Neural cell (in vitro differentiated cells): ENCODE measurements around the gene OTUD3.

ENCODE experiments used
- CTCF ChIP-seq: fragments of 450-650 bp; IDR thresholded peaks from 2 replicates; pipeline ENCODE4 v1.5.1; 2014; ENCODE audit warnings: antibody characterized with exemption, mild to moderate bottlenecking, moderate library complexity; ENCODE audit not compliant: poor library complexity, severe bottlenecking
- EP300 ChIP-seq: fragments of 450-650 bp; conservative IDR thresholded peaks from 2 replicates; pipeline ENCODE4 v1.6.1; 2014; ENCODE audit warnings: antibody characterized with exemption, mild to moderate bottlenecking, moderate library complexity; ENCODE audit not compliant: poor library complexity, severe bottlenecking
- EZH2 ChIP-seq: fragments of 200-600, 300-800 bp; shearing (Covaris generic), sonication (generic); IDR thresholded peaks from 2 replicates; pipeline ENCODE4 v1.6.1; 2014; ENCODE audit warnings: antibody characterized with exemption, low read length, borderline replicate concordance, mild to moderate bottlenecking; ENCODE audit not compliant: insufficient read depth, poor library complexity, severe bottlenecking
- MXI1 ChIP-seq: fragments of 450-650 bp; conservative IDR thresholded peaks from 2 replicates; pipeline ENCODE4 v1.6.1; 2014; ENCODE audit warnings: antibody characterized with exemption, mild to moderate bottlenecking; ENCODE audit not compliant: poor library complexity, severe bottlenecking
- POLR2AphosphoS5 ChIP-seq: IDR thresholded peaks from 2 replicates; pipeline ENCODE4 v1.6.1; 2012
- RAD21 ChIP-seq: fragments of 450-650 bp; conservative IDR thresholded peaks from 2 replicates; pipeline ENCODE4 v1.6.1; 2014; ENCODE audit warnings: antibody characterized with exemption, mild to moderate bottlenecking, moderate library complexity
- REST ChIP-seq: IDR thresholded peaks from 2 replicates; pipeline ENCODE4 v1.6.1; 2012; ENCODE audit warnings: borderline replicate concordance
- SMC3 ChIP-seq: fragments of 450-650 bp; conservative IDR thresholded peaks from 2 replicates; pipeline ENCODE4 v1.6.1; 2014; ENCODE audit warnings: antibody characterized with exemption, mild to moderate bottlenecking, moderate library complexity; ENCODE audit not compliant: poor library complexity
- TAF1 ChIP-seq: IDR thresholded peaks from 2 replicates; pipeline ENCODE4 v1.6.1; 2012; ENCODE audit warnings: low read depth

GRCh38 chr1:19923137-19923952 is 41.1 kb downstream of the OTUD3 start, which contains the start of gene PLA2G2E:
- TF ChIP-seq CTCF (no peak), EZH2 (no peak), SMC3 (no peak), REST (no peak), EP300 (no peak), MXI1 (no peak), POLR2AphosphoS5 (no peak), TAF1 (no peak), RAD21 (no peak)
